ENCODE results near the gene CHST13. TPM values are rescaled to one million over a fixed set of nuclear protein-coding genes. Genes with fewer than 3 reads are reported as not detected.

CHST13 gene
- total and polyA plus RNA-seq, 7 donors = 0.07 to 0.20 TPM; not detected in 5

DNA sequence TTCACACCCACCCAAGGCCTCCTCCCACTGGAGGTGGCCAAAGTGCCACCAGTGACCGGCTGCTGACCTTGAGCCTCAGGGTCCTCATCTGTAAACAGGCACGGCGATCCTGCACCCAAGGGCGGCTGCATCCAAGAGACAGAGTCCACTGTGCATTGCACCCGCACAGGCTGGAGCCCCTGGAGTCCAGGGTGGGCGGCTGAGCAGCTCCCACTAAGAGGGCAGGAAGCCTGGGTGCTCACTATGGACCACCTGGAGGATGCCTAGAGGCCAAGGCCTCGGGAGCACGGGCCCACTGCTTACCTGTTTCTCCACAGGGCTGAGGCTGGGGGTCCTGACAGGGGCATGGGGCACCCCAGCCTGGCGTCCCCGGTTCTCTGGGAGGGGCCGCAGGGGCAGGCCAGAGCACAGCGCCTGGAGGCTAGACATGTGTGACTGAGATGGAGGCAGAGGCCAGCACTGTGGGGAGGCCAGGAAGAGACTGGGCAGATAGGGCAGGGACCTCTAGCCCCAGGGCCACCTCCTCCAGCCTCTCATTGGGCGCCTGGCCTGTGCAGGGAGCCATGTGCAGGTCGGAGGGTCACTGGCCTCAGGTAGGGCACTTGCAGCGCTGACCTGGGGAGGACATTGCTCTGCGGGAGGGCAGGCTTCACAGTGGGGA is 6.5 kb upstream of the CHST13 start, which contains the start of gene UROC1:
UROC1 (minus strand) TSS at position 483 of the 661 bp plus-strand sequence; CDS start at position 429, 54 bp downstream.
- Histone ChIP-seq H3K27ac (no peak within 1 kb of the TSS), H3K4me1 (no peaks in the 10 kb centered on the region), H3K27me3 (ENCODE audit: insufficient read depth in 3 of 3, low read length in 2 of 3) (no peaks in the 10 kb centered on the region), H3K4me3 (no peak within 1 kb of the TSS), H3K9me3 (no peaks in the 10 kb centered on the region), H3K36me3 (ENCODE audit: insufficient read depth in 1 of 2, low read depth in 1 of 2) (no peaks in the 10 kb centered on the region)
- 90 to 91% (median 90%) methylated on average over 16 of the region's 16 CpGs for WGBS, 3 donors
- DNase-seq (peak in 1 of 2 donors; percentile 44), ATAC-seq (no peak)
- intact Hi-C loops (cut with DNase I) = no loop called here
- TF ChIP-seq, protein P1, sequence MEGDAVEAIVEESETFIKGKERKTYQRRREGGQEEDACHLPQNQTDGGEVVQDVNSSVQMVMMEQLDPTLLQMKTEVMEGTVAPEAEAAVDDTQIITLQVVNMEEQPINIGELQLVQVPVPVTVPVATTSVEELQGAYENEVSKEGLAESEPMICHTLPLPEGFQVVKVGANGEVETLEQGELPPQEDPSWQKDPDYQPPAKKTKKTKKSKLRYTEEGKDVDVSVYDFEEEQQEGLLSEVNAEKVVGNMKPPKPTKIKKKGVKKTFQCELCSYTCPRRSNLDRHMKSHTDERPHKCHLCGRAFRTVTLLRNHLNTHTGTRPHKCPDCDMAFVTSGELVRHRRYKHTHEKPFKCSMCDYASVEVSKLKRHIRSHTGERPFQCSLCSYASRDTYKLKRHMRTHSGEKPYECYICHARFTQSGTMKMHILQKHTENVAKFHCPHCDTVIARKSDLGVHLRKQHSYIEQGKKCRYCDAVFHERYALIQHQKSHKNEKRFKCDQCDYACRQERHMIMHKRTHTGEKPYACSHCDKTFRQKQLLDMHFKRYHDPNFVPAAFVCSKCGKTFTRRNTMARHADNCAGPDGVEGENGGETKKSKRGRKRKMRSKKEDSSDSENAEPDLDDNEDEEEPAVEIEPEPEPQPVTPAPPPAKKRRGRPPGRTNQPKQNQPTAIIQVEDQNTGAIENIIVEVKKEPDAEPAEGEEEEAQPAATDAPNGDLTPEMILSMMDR (IDR thresholded peaks at IDR 0.05) = no peak

GRCh38 chr3:126517986-126518778 is 5.8 kb upstream of the CHST13 start:
- intact Hi-C loops (cut with DNase I) = no loop called here
- H3K27ac ChIP-seq = no peak overlapping the region
- DNase-seq (peak; percentile 6 to 44), ATAC-seq (no peak)
- H3K9me3 ChIP-seq = no peaks in the 10 kb centered on the region
- H3K4me1 ChIP-seq = no peaks in the 10 kb centered on the region
- H3K4me3 ChIP-seq = no peak overlapping the region
- 77 to 83% (median 81%) methylated on average over 15 of the region's 15 CpGs for WGBS, 3 donors
- TF ChIP-seq, protein P1 (IDR thresholded peaks at IDR 0.05) = no peak
- H3K27me3 ChIP-seq (ENCODE audit: insufficient read depth in 3 of 3, low read length in 2 of 3) = no peaks in the 10 kb centered on the region
- no peaks in the 10 kb centered on the region for H3K36me3 ChIP-seq (ENCODE audit: insufficient read depth in 1 of 2, low read depth in 1 of 2)

DNA sequence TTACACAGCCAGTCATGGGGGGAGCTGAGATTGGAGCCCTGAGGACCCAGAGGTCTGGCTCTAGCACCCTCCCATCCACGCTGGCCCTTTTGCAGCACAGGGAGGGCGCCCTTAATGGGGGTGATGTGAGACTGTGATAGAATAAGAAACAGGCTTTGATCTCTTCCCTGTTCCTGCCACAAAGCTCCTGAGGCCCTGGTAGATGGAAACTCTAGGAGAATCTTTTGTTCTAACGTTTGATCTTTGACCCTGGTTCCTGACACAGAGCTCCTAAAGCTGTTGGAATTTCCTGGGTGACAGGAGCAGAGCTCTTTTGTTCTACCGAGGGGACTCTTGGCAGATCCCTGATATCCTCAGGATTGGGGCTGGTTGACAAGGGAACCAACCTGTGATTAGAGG is 5.2 kb upstream of the CHST13 start:
- Histone ChIP-seq H3K27ac (no peak overlapping the region), H3K4me3 (no peak overlapping the region), H3K27me3 (ENCODE audit: insufficient read depth in 3 of 3, low read length in 2 of 3) (peaks cover 0 to 2% (median 0%) of the 10 kb centered on the region in 3 donors), H3K36me3 (ENCODE audit: insufficient read depth in 1 of 2, low read depth in 1 of 2) (no peaks in the 10 kb centered on the region), H3K4me1 (peaks cover 2% of the 10 kb centered on the region), H3K9me3 (no peaks in the 10 kb centered on the region)
- intact Hi-C loops (cut with DNase I) = no loop called here
- DNase-seq = peak in 1 of 2 donors; percentile 28
- TF ChIP-seq, protein P1 (IDR thresholded peaks at IDR 0.05) = no peak
- WGBS, 3 donors = 58 to 69% (median 62%) methylated on average over 4 of the region's 4 CpGs
- ATAC-seq = no peak

DNA sequence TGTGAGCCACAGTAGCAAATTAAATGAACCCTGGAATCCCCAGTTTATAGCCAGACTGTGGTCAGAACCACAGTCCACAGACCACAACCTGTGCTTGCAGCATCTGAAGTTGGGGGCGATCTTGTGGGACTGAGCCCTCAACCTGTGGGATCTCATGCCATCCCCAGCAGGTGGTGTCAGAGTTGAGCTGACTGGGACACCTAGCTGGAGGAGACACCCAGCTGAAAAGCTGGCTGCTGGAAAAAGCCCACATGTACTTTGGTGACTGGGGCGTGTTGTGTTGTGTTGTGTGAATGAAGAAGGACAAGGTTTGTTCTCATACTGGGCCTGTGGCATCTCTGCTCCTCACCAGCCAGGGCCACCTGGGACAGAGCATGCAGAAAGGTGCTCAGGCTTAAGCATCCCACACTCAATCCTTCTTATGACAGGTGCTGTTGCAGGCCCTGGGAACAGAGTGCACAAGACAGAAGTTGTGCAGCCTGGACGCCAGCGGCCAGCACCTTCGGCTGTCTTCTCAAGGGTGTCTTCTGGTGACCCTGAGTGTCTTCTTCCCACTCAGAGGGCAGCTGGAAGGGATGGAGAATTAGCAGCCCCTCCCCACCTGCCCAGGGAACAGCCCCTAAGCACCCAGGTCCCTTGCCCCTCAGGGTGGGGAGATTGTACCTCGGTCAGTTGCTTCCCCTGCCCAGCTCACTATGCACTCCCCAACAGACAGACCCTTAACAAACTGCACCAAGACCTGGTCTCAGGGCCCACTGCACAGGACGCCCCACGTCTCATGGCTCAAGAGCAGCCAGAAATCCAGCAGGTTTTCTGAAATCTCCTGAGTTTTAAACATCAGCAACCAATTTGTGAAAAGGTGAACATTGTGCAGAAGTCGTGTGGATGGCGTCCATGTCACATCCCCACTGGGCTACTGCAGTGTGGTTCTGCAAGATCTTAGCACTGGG is 4.2 kb upstream of the CHST13 start:
- peaks cover 0 to 3% (median 0%) of the 10 kb centered on the region in 3 donors for H3K27me3 ChIP-seq (ENCODE audit: insufficient read depth in 3 of 3, low read length in 2 of 3)
- intact Hi-C loops (cut with DNase I) = loop anchor here (5.0 to 10.0 kb wide), 4 partner anchors 135 to 1028 kb away; partner anchors contain the start of gene TXNRD3 (in 1 of the 2)
- ATAC-seq = no peak
- 90% methylated on average over 10 of the region's 10 CpGs for WGBS, 3 donors
- TF ChIP-seq, protein P1 (IDR thresholded peaks at IDR 0.05) = no peak
- DNase-seq = peak in 1 of 2 donors; percentile 30
- H3K27ac ChIP-seq = no peak overlapping the region
- H3K9me3 ChIP-seq = no peaks in the 10 kb centered on the region
- peaks cover 3% of the 10 kb centered on the region for H3K4me1 ChIP-seq
- no peak overlapping the region for H3K4me3 ChIP-seq
- H3K36me3 ChIP-seq (ENCODE audit: insufficient read depth in 1 of 2, low read depth in 1 of 2) = no peaks in the 10 kb centered on the region

Data from psoas muscle (tissue), 8 donors.